GM18517 (cell line): ENCODE data around the gene OR10J4.
"Not testable (repeated sequence)": the region's sequence is repeated elsewhere in the genome, so short reads cannot be mapped to it uniquely, and the experiment has no call there.

Experiments used
- ATAC-seq: cut with Tn5 transposase; IDR thresholded peaks from one replicate; pipeline ENCODE4 v1.9.1; 2021; ENCODE audit warnings: mild to moderate bottlenecking, moderate library complexity; ENCODE audit not compliant: unreplicated experiment

Gene OR10J4

GRCh38 chr1:159431904-159432303, at the start of gene OR10J4:
Gene OR10J4, plus strand, starts transcription at chr1:159432204.
- no peak for ATAC-seq

- no peak for ATAC-seq
Measured at GRCh38 chr1:159406821-159407220, 25.2 kb upstream of the OR10J4 start.

GRCh38 chr1:159408862-159409400, 23.1 kb upstream of the OR10J4 start:
- no peak for ATAC-seq

GRCh38 chr1:159421821-159422220, 10.2 kb upstream of the OR10J4 start:
- ATAC-seq, result no peak

- no peak for ATAC-seq
Measured at GRCh38 chr1:159428536-159428935, 3.5 kb upstream of the OR10J4 start.

GRCh38 chr1:159429074-159429861, 2.7 kb upstream of the OR10J4 start:
- ATAC-seq, result no peak

GRCh38 chr1:159430985-159431384, 1.0 kb upstream of the OR10J4 start:
- no peak for ATAC-seq

- no peak for ATAC-seq
Measured at GRCh38 chr1:159436469-159436868, 4.5 kb downstream of the OR10J4 start.

- ATAC-seq, result no peak
Measured at GRCh38 chr1:159439422-159439821, 7.4 kb downstream of the OR10J4 start, which contains the start of gene OR10J1. Gene OR10J1, plus strand, starts transcription at chr1:159439722. Its CDS starts 70 bp downstream, at chr1:159439792.

GRCh38 chr1:159441360-159441759, 9.4 kb downstream of the OR10J4 start:
- no peak for ATAC-seq

- ATAC-seq, result no peak
Measured at GRCh38 chr1:159442428-159442827, 10.4 kb downstream of the OR10J4 start.

GRCh38 chr1:159443066-159443750, 11.2 kb downstream of the OR10J4 start:
- ATAC-seq, result no peak

- no peak for ATAC-seq
Measured at GRCh38 chr1:159444511-159444910, 12.5 kb downstream of the OR10J4 start.

- no peak for ATAC-seq
Measured at GRCh38 chr1:159448181-159448580, 16.2 kb downstream of the OR10J4 start.

- not testable (repeated sequence) for ATAC-seq
Measured at GRCh38 chr1:159449605-159450004, 17.6 kb downstream of the OR10J4 start.

GRCh38 chr1:159459551-159459950, 27.5 kb downstream of the OR10J4 start:
- no peak for ATAC-seq

- ATAC-seq, result no peak
Measured at GRCh38 chr1:159465191-159465603, 33.2 kb downstream of the OR10J4 start.

GRCh38 chr1:159468321-159468720, 36.3 kb downstream of the OR10J4 start:
- no peak for ATAC-seq

- no peak for ATAC-seq
Measured at GRCh38 chr1:159469921-159470533, 38.0 kb downstream of the OR10J4 start.

GRCh38 chr1:159473335-159473734, 41.3 kb downstream of the OR10J4 start:
- no peak for ATAC-seq

GRCh38 chr1:159474926-159475325, 42.9 kb downstream of the OR10J4 start:
- no peak for ATAC-seq
